Stomach (tissue), 9 donors: ENCODE measurements around the gene RHBDD2. TPM values are rescaled to one million over a fixed set of nuclear protein-coding genes. Genes with fewer than 3 reads are reported as not detected.
A peak's percentile ranks its signal among the peaks of the same experiment; 100 is the strongest.

Experiments
- DNase-seq, 2 donors: peaks; one replicate each; pipeline versions ENCODE4 v3.0.0 to v3.0.0-alpha.2; 2013 to 2019
- H3K27ac ChIP-seq, 5 donors: fragments of 200-600 bp in 4 of 5; sonication (generic) in 4 of 5; one replicate each; pipeline ENCODE4 v1.5.1; 2013 to 2019; ENCODE audit warnings: mild to moderate bottlenecking in 1 of 5, moderate library complexity in 1 of 5
- H3K27me3 ChIP-seq, 3 donors: fragments of 200-600 bp; sonication (generic); one replicate each; pipeline ENCODE4 v1.5.1; 2017 to 2019; ENCODE audit warnings: mixed run types in 1 of 3
- H3K36me3 ChIP-seq, 4 donors: fragments of 200-600 bp; sonication (generic); 1 replicate in 3 of 4; 2 replicates in 1 of 4; pipeline ENCODE4 v1.5.1; 2016 to 2019
- H3K4me1 ChIP-seq, 4 donors: fragments of 200-600 bp; sonication (generic); one replicate each; pipeline ENCODE4 v1.5.1; 2016 to 2019
- H3K4me3 ChIP-seq, 4 donors: fragments of 200-600 bp; sonication (generic) in 3 of 4; one replicate each; pipeline ENCODE4 v1.5.1; 2016 to 2019; ENCODE audit warnings: mild to moderate bottlenecking in 1 of 4
- H3K9me3 ChIP-seq, 4 donors: fragments of 200-600 bp; sonication (generic); one replicate each; pipeline ENCODE4 v1.5.1; 2016 to 2019
- EP300 ChIP-seq: sonication (generic); formaldehyde crosslinking; IDR thresholded peaks from one replicate; pipeline ENCODE4 v1.6.1; 2017; ENCODE audit warnings: antibody characterized with exemption
- POLR2A ChIP-seq, 4 donors: fragments of 450-650 bp; IDR thresholded peaks; one replicate each; pipeline ENCODE4 v1.6.1; 2016; ENCODE audit warnings: antibody characterized with exemption in 4 of 4, control low read depth in 2 of 4, mild to moderate bottlenecking in 1 of 4, moderate library complexity in 1 of 4
- POLR2AphosphoS5 ChIP-seq, 3 donors: sonication (generic); formaldehyde crosslinking; IDR thresholded peaks; one replicate each; pipeline ENCODE4 v1.6.1; 2016; ENCODE audit warnings: antibody characterized with exemption in 3 of 3
- WGBS, 5 donors: extraction: QIAGEN DNeasy Blood & Tissue Kit in 3 of 5; methylation state at CpG; one replicate each; pipeline versions ENCODE4 v1.1.5 to v1.1.7; 2013 to 2018; 5-methylcytosine and 5-hydroxymethylcytosine counted together
- intact Hi-C: fragments of 100-400 bp; cut with DNase I; formaldehyde crosslinking; loops from one replicate; pipeline ENCODE4 v1.15.1; 2023; ENCODE audit warnings: low total_unique reads
- polyA plus RNA-seq, 3 donors: library from polyadenylated mRNA; stranded (reverse); fragments of 200-250 nt; gene quantifications; one replicate each; pipeline ENCODE4 v1.2.3, GENCODE V29; 2013
- total RNA-seq, 5 donors: library from RNA; depleted of rRNA; stranded (reverse); fragments of >200 nt; gene quantifications; one replicate each; pipeline versions ENCODE4 v1.1.0 to v1.2.3, GENCODE V29; 2014 to 2016
- TF ChIP-seq, protein P1 (sequence below), 7 experiments: fragments of 450-650 bp in 4 of 7; fragments of 200-600 bp in 3 of 7; sonication (generic) in 3 of 7; IDR thresholded peaks; one replicate each; pipeline ENCODE4 v1.5.1; 2016 to 2019; ENCODE audit warnings: antibody characterized with exemption in 7 of 7, control low read depth in 2 of 7, mild to moderate bottlenecking in 1 of 7
- donor health status: healthy with polysubstance abuse.
- donor health status: Bipolar disorder and iron deficiency.
- donor health status: healthy.

The RHBDD2 gene
- total and polyA plus RNA-seq, 8 donors, result 15.8 to 95.9 (median 45.5) TPM

DNA sequence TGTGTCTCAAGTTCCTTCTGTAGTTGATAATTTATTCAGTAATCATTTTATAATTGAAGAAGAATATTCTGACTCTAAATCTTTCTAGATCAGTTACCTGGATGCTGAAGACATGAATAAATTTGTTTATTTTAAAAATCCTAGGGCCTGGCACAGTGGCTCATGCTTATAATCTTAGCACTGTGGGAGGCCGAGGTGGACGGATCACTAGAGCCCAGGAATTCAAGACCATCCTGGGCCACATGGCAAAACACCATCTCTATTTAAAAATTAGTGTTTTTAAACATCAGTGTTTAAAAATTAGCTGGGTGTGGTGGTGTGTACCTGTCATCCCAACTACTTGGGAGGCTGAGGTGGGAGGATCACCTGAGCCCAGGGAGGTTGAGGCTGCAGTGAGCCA lies 45.4 kb downstream of the RHBDD2 start:
- intact Hi-C loops, result no loop called here
- peaks cover 0 to 28% (median 17%) of the 10 kb centered on the region in 4 donors for H3K4me1 ChIP-seq
- WGBS, 5 donors, result 93 to 95% (median 95%) methylated on average over 2 of the region's 2 CpGs
- no peaks in the 10 kb centered on the region for H3K27me3 ChIP-seq
- peaks cover 0 to 11% (median 9%) of the 10 kb centered on the region in 4 donors for H3K36me3 ChIP-seq
- no peak overlapping the region for H3K27ac ChIP-seq
- TF ChIP-seq POLR2A (IDR thresholded peaks at IDR 0.05) (no peak), EP300 (no peak), POLR2AphosphoS5 (IDR thresholded peaks at IDR 0.05) (no peak)
- TF ChIP-seq, protein P1, sequence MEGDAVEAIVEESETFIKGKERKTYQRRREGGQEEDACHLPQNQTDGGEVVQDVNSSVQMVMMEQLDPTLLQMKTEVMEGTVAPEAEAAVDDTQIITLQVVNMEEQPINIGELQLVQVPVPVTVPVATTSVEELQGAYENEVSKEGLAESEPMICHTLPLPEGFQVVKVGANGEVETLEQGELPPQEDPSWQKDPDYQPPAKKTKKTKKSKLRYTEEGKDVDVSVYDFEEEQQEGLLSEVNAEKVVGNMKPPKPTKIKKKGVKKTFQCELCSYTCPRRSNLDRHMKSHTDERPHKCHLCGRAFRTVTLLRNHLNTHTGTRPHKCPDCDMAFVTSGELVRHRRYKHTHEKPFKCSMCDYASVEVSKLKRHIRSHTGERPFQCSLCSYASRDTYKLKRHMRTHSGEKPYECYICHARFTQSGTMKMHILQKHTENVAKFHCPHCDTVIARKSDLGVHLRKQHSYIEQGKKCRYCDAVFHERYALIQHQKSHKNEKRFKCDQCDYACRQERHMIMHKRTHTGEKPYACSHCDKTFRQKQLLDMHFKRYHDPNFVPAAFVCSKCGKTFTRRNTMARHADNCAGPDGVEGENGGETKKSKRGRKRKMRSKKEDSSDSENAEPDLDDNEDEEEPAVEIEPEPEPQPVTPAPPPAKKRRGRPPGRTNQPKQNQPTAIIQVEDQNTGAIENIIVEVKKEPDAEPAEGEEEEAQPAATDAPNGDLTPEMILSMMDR (IDR thresholded peaks at IDR 0.05), result no peak
- no peak overlapping the region for H3K4me3 ChIP-seq
- no peak for DNase-seq
- no peaks in the 10 kb centered on the region for H3K9me3 ChIP-seq

GRCh38 chr7:75924889-75925288 lies 46.1 kb downstream of the RHBDD2 start:
- intact Hi-C loops, result no loop called here
- no peak for DNase-seq
- no peak overlapping the region for H3K27ac ChIP-seq
- no peaks in the 10 kb centered on the region for H3K27me3 ChIP-seq
- H3K9me3 ChIP-seq, result no peaks in the 10 kb centered on the region
- no peak overlapping the region for H3K4me3 ChIP-seq
- peaks cover 0 to 22% (median 14%) of the 10 kb centered on the region in 4 donors for H3K4me1 ChIP-seq
- TF ChIP-seq POLR2AphosphoS5 (IDR thresholded peaks at IDR 0.05) (no peak), EP300 (no peak), POLR2A (IDR thresholded peaks at IDR 0.05) (no peak)
- peaks cover 0 to 11% (median 9%) of the 10 kb centered on the region in 4 donors for H3K36me3 ChIP-seq
- WGBS, 5 donors, result 92 to 97% (median 95%) methylated on average over 2 of the region's 2 CpGs

DNA sequence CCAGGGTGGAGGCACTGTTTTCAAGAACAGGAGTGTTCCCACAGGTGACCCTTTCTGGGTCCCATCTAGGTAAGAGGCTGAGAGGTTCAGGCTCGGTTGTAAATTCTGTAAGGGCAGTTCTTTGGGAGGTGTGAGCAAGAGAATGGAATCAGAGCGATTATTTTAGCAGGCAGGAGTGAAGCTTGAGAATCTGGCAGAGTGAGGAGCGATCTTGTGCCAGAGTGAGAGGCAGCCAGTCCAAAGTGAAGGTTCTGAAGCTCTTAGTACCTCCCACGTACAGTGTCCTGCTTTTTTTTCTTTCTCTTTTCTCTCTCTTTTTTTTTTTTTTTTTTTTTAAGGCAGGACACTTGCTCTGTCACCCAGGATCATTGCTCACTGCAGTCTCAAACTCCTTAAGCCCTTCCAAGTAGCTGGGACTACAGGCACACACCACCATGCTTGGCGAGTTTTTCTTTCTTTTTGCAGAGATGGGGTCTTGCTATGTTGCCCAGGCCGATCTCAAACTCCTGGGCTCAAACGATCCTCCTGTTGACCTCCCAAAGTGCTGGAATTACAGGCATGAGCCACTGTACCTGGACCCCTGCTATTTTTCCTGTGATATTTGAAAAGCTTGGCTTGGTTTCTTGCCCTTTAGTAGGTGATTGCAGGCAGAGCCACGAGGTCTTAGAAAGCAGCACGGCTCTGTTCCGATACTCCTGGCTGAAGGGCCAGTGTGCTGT lies 47.0 kb downstream of the RHBDD2 start:
- no peak overlapping the region for H3K27ac ChIP-seq
- WGBS, 5 donors, result 85 to 93% (median 89%) methylated on average over 10 of the region's 10 CpGs
- TF ChIP-seq POLR2AphosphoS5 (IDR thresholded peaks at IDR 0.05) (no peak), EP300 (no peak), POLR2A (IDR thresholded peaks at IDR 0.05) (no peak)
- TF ChIP-seq, protein P1 (IDR thresholded peaks at IDR 0.05), result no peak
- intact Hi-C loops, result no loop called here
- no peak overlapping the region for H3K4me3 ChIP-seq
- H3K9me3 ChIP-seq, result no peaks in the 10 kb centered on the region
- peaks cover 0 to 13% (median 5%) of the 10 kb centered on the region in 4 donors for H3K4me1 ChIP-seq
- peaks cover 0 to 11% (median 9%) of the 10 kb centered on the region in 4 donors for H3K36me3 ChIP-seq
- DNase-seq, result no peak
- no peaks in the 10 kb centered on the region for H3K27me3 ChIP-seq

DNA sequence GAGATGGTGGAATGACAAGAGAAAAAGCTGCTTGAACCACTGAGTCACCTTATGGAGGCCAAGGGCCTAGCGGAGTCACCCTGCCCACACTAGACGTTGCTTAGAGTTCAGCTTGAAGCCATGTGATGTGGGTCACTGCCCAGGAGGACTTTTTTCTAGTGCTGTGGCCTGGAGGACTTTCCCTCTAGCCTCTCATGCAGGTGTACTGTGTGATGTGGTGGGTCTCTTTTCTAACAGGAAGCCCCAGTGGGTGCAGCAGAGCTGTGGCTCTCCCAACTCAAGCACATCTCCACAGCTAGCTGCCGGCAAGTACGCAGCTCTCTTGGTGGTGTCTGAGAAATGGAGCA lies 49.7 kb downstream of the RHBDD2 start:
- no peak for TF ChIP-seq POLR2A (IDR thresholded peaks at IDR 0.05)
- TF ChIP-seq, protein P1 (IDR thresholded peaks at IDR 0.05), result no peak
- H3K4me3 ChIP-seq, result no peak overlapping the region
- H3K27me3 ChIP-seq, result no peaks in the 10 kb centered on the region
- 71 to 86% (median 80%) methylated on average over 2 to 4 of the region's 4 CpGs for WGBS, 5 donors
- intact Hi-C loops, result no loop called here
- no peak overlapping the region for H3K27ac ChIP-seq
- DNase-seq, result no peak
- H3K36me3 ChIP-seq, result peaks cover 0 to 11% (median 9%) of the 10 kb centered on the region in 4 donors
- H3K9me3 ChIP-seq, result no peaks in the 10 kb centered on the region
- peaks cover 0 to 11% (median 6%) of the 10 kb centered on the region in 4 donors for H3K4me1 ChIP-seq

DNA sequence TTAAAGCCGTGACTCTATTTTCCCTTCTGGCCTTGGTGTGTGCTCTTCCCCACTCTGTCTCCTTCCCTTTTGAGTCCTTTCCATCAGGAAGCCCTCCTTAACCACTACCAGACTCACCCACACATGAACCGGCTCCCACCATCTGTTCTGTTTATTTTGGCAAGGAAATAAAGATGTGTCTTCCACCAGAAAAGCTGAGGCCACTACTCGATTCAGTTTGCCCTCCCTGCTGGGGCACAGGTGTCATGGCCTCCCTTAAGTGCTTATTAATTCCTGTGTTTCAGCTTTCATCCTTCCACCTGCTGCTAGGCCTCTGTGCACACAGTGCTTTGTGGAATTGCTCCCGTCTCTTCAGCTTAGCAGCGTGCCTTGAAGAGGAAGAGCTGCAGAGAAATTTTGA lies 52.8 kb downstream of the RHBDD2 start:
- Histone ChIP-seq H3K4me1 (peaks cover 0 to 24% (median 6%) of the 10 kb centered on the region in 4 donors), H3K9me3 (no peaks in the 10 kb centered on the region), H3K27me3 (no peaks in the 10 kb centered on the region), H3K27ac (no peak overlapping the region), H3K4me3 (no peak overlapping the region), H3K36me3 (peaks cover 0 to 16% (median 7%) of the 10 kb centered on the region in 4 donors)
- DNase-seq, result peak in 1 of 2 donors; percentile 64
- TF ChIP-seq POLR2A (IDR thresholded peaks at IDR 0.05), result no peak
- TF ChIP-seq, protein P1 (IDR thresholded peaks at IDR 0.05), result no peak
- no peak for TF ChIP-seq EP300
- no peak for TF ChIP-seq POLR2AphosphoS5 (IDR thresholded peaks at IDR 0.05)
- intact Hi-C loops, result no loop called here
- 59 to 71% (median 60%) methylated on average over 5 of the region's 5 CpGs for WGBS, 5 donors
